ENCODE measurements around the gene CRAT.

- TF ChIP-seq CTCF (IDR thresholded peaks at IDR 0.05; ENCODE audit: borderline replicate concordance, extremely low read depth, low read length, poor library complexity, severe bottlenecking) (no peak), EZH2 (IDR thresholded peaks at IDR 0.05; ENCODE audit: borderline replicate concordance, low read depth, low read length, severe bottlenecking) (no peak)
Observed at GRCh38 chr9:129142138-129142935, 31.7 kb upstream of the CRAT start.
